Gastroesophageal sphincter (tissue), 3 donors: ENCODE results near the gene B9D1.

Experiments
- EP300 ChIP-seq: sonication (generic); formaldehyde crosslinking; IDR thresholded peaks from one replicate; pipeline ENCODE4 v1.6.1; 2017; ENCODE audit warnings: antibody characterized with exemption, mild to moderate bottlenecking
- POLR2A ChIP-seq, 2 donors: fragments of 450-650 bp; IDR thresholded peaks; one replicate each; pipeline ENCODE4 v1.6.1; 2017; ENCODE audit warnings: antibody characterized with exemption in 2 of 2, mild to moderate bottlenecking in 2 of 2, moderate library complexity in 1 of 2
- POLR2AphosphoS5 ChIP-seq: sonication (generic); formaldehyde crosslinking; IDR thresholded peaks from one replicate; pipeline ENCODE4 v1.6.1; 2017; ENCODE audit warnings: antibody characterized with exemption
- TF ChIP-seq, protein P1 (sequence below), 4 experiments: fragments of 200-600 bp in 2 of 4; fragments of 450-650 bp in 2 of 4; sonication (generic) in 1 of 4; IDR thresholded peaks; one replicate each; pipeline ENCODE4 v1.5.1; 2017 to 2019; ENCODE audit warnings: antibody characterized with exemption in 4 of 4, mild to moderate bottlenecking in 2 of 4, moderate library complexity in 2 of 4

GRCh38 chr17:19332371-19333131 is 30.0 kb downstream of the B9D1 start:
- no peak for TF ChIP-seq EP300
- no peak for TF ChIP-seq POLR2A (IDR thresholded peaks at IDR 0.05)
- TF ChIP-seq, protein P1, sequence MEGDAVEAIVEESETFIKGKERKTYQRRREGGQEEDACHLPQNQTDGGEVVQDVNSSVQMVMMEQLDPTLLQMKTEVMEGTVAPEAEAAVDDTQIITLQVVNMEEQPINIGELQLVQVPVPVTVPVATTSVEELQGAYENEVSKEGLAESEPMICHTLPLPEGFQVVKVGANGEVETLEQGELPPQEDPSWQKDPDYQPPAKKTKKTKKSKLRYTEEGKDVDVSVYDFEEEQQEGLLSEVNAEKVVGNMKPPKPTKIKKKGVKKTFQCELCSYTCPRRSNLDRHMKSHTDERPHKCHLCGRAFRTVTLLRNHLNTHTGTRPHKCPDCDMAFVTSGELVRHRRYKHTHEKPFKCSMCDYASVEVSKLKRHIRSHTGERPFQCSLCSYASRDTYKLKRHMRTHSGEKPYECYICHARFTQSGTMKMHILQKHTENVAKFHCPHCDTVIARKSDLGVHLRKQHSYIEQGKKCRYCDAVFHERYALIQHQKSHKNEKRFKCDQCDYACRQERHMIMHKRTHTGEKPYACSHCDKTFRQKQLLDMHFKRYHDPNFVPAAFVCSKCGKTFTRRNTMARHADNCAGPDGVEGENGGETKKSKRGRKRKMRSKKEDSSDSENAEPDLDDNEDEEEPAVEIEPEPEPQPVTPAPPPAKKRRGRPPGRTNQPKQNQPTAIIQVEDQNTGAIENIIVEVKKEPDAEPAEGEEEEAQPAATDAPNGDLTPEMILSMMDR (IDR thresholded peaks at IDR 0.05) = no peak
- TF ChIP-seq POLR2AphosphoS5 = no peak
